Central memory CD8-positive, alpha-beta T cell (primary cell): ENCODE measurements around the gene PTAR1.
A peak's percentile ranks its signal among the peaks of the same experiment; 100 is the strongest.
"Not testable (repeated sequence)": the region's sequence is repeated elsewhere in the genome, so short reads cannot be mapped to it uniquely, and the experiment has no call there.

Source experiments
- ATAC-seq: fragments of 150-1000 bp; cut with Tn5 transposase; replicated peaks from 2 replicates; pipeline ENCODE4 v1.10.0; 2022; ENCODE audit warnings: mild to moderate bottlenecking, moderate FRiP score, moderate number of reproducible peaks; ENCODE audit not compliant: poor library complexity, severe bottlenecking; ENCODE audit errors: extremely low read depth
- DNase-seq, 2 donors: peaks; one replicate each; pipeline ENCODE4 v3.0.0; 2021; ENCODE audit warnings: low spot score in 2 of 2
- H3K27ac Mint-ChIP-seq: one replicate; pipeline ENCODE4 v1.8.0; 2022; ENCODE audit warnings: low read depth, mild to moderate bottlenecking, moderate library complexity, mixed read lengths
- H3K27me3 Mint-ChIP-seq: one replicate; pipeline ENCODE4 v1.8.0; 2022; ENCODE audit warnings: mixed read lengths
- H3K36me3 Mint-ChIP-seq: one replicate; pipeline ENCODE4 v1.8.0; 2022; ENCODE audit warnings: mild to moderate bottlenecking, moderate library complexity, mixed read lengths; ENCODE audit not compliant: insufficient read depth
- H3K4me1 Mint-ChIP-seq: one replicate; pipeline ENCODE4 v1.8.0; 2022; ENCODE audit warnings: mixed read lengths
- H3K4me3 Mint-ChIP-seq: one replicate; pipeline ENCODE4 v1.8.0; 2022; ENCODE audit warnings: mild to moderate bottlenecking, moderate library complexity, mixed read lengths
- H3K9me3 Mint-ChIP-seq: one replicate; pipeline ENCODE4 v1.8.0; 2022; ENCODE audit warnings: mixed read lengths

PTAR1 gene

GRCh38 chr9:69759421-69760277 is at the start of gene PTAR1:
TSS of gene PTAR1 (minus strand) at chr9:69760011. CDS start at chr9:69759938, 73 bp downstream.
- H3K4me3 Mint-ChIP-seq, result peak within 1 kb of the TSS; percentile 96
- peaks cover 10% of the 10 kb centered on the region for H3K36me3 Mint-ChIP-seq
- no peaks in the 10 kb centered on the region for H3K27me3 Mint-ChIP-seq
- DNase-seq, result peak; percentile 76 to 81
- no peaks in the 10 kb centered on the region for H3K9me3 Mint-ChIP-seq
- peaks cover 37% of the 10 kb centered on the region for H3K4me1 Mint-ChIP-seq
- peak; percentile 79 for ATAC-seq
- H3K27ac Mint-ChIP-seq, result peak within 1 kb of the TSS; percentile 91

- no peak overlapping the region for H3K27ac Mint-ChIP-seq
- H3K27me3 Mint-ChIP-seq, result peaks cover 48% of the 10 kb centered on the region
- no peaks in the 10 kb centered on the region for H3K9me3 Mint-ChIP-seq
- H3K4me1 Mint-ChIP-seq, result no peaks in the 10 kb centered on the region
- DNase-seq (no peak), ATAC-seq (no peak)
- H3K4me3 Mint-ChIP-seq, result no peak overlapping the region
- no peaks in the 10 kb centered on the region for H3K36me3 Mint-ChIP-seq
Observed at GRCh38 chr9:69809304-69809863, 49.6 kb upstream of the PTAR1 start.

- Mint-ChIP-seq H3K27me3 (peaks cover 39% of the 10 kb centered on the region), H3K9me3 (no peaks in the 10 kb centered on the region), H3K36me3 (no peaks in the 10 kb centered on the region), H3K4me3 (no peak overlapping the region), H3K27ac (no peak overlapping the region), H3K4me1 (no peaks in the 10 kb centered on the region)
- DNase-seq (no peak), ATAC-seq (no peak)
Observed at GRCh38 chr9:69806627-69807026, 46.8 kb upstream of the PTAR1 start.

- Mint-ChIP-seq H3K27me3 (peaks cover 33% of the 10 kb centered on the region), H3K4me1 (no peaks in the 10 kb centered on the region), H3K4me3 (no peak overlapping the region), H3K36me3 (no peaks in the 10 kb centered on the region), H3K9me3 (no peaks in the 10 kb centered on the region), H3K27ac (no peak overlapping the region)
- ATAC-seq, result no peak
- no peak for DNase-seq
Observed at GRCh38 chr9:69805962-69806515, 46.2 kb upstream of the PTAR1 start.

- no peak for DNase-seq
- Mint-ChIP-seq H3K9me3 (no peaks in the 10 kb centered on the region), H3K4me3 (no peak overlapping the region), H3K4me1 (no peaks in the 10 kb centered on the region), H3K27me3 (peaks cover 20% of the 10 kb centered on the region), H3K36me3 (no peaks in the 10 kb centered on the region), H3K27ac (no peak overlapping the region)
- ATAC-seq, result no peak
Observed at GRCh38 chr9:69801989-69802388, 42.2 kb upstream of the PTAR1 start.

GRCh38 chr9:69800027-69800426 is 40.2 kb upstream of the PTAR1 start:
- not testable (repeated sequence) for H3K36me3 Mint-ChIP-seq, H3K4me3 Mint-ChIP-seq, ATAC-seq, DNase-seq, H3K4me1 Mint-ChIP-seq, H3K9me3 Mint-ChIP-seq, H3K27me3 Mint-ChIP-seq, H3K27ac Mint-ChIP-seq

GRCh38 chr9:69799521-69799920 is 39.7 kb upstream of the PTAR1 start:
- not testable (repeated sequence) for H3K4me3 Mint-ChIP-seq, H3K36me3 Mint-ChIP-seq, DNase-seq, H3K27ac Mint-ChIP-seq, ATAC-seq, H3K27me3 Mint-ChIP-seq, H3K9me3 Mint-ChIP-seq, H3K4me1 Mint-ChIP-seq

- no peak for ATAC-seq
Observed at GRCh38 chr9:69798744-69799143, 38.9 kb upstream of the PTAR1 start.

GRCh38 chr9:69797675-69798074 is 37.9 kb upstream of the PTAR1 start:
- Mint-ChIP-seq H3K4me1 (no peaks in the 10 kb centered on the region), H3K27ac (no peak overlapping the region), H3K9me3 (no peaks in the 10 kb centered on the region), H3K36me3 (no peaks in the 10 kb centered on the region), H3K27me3 (peaks cover 11% of the 10 kb centered on the region), H3K4me3 (no peak overlapping the region)
- no peak for ATAC-seq
- no peak for DNase-seq

More at GRCh38 chr9:69798744-69799143, 38.9 kb upstream of the PTAR1 start:
- peaks cover 3% of the 10 kb centered on the region for H3K27me3 Mint-ChIP-seq
- no peaks in the 10 kb centered on the region for H3K9me3 Mint-ChIP-seq
- no peaks in the 10 kb centered on the region for H3K36me3 Mint-ChIP-seq
- DNase-seq, result no peak
- H3K4me3 Mint-ChIP-seq, result no peak overlapping the region
- H3K4me1 Mint-ChIP-seq, result no peaks in the 10 kb centered on the region
- no peak overlapping the region for H3K27ac Mint-ChIP-seq

- Mint-ChIP-seq H3K36me3 (no peaks in the 10 kb centered on the region), H3K27me3 (peaks cover 23% of the 10 kb centered on the region), H3K27ac (no peak overlapping the region), H3K4me3 (no peak overlapping the region), H3K9me3 (no peaks in the 10 kb centered on the region), H3K4me1 (no peaks in the 10 kb centered on the region)
- DNase-seq, result no peak
- no peak for ATAC-seq
Observed at GRCh38 chr9:69794356-69794755, 34.5 kb upstream of the PTAR1 start.

GRCh38 chr9:69785757-69786156 is 25.9 kb upstream of the PTAR1 start:
- ATAC-seq, result no peak
- Mint-ChIP-seq H3K27me3 (peaks cover 51% of the 10 kb centered on the region), H3K4me1 (no peaks in the 10 kb centered on the region), H3K4me3 (no peak overlapping the region), H3K36me3 (no peaks in the 10 kb centered on the region), H3K9me3 (no peaks in the 10 kb centered on the region), H3K27ac (no peak overlapping the region)
- DNase-seq, result no peak

GRCh38 chr9:69773258-69773657 is 13.4 kb upstream of the PTAR1 start:
- ATAC-seq (no peak), DNase-seq (no peak)
- Mint-ChIP-seq H3K36me3 (no peaks in the 10 kb centered on the region), H3K4me1 (no peaks in the 10 kb centered on the region), H3K4me3 (no peak overlapping the region), H3K27me3 (peaks cover 18% of the 10 kb centered on the region), H3K27ac (no peak overlapping the region), H3K9me3 (no peaks in the 10 kb centered on the region)
